ENCODE measurements around the gene NME7.
A peak's percentile ranks its signal among the peaks of the same experiment; 100 is the strongest.
"Not testable (repeated sequence)": the region's sequence is repeated elsewhere in the genome, so short reads cannot be mapped to it uniquely, and the experiment has no call there.

NME7 gene

DNA sequence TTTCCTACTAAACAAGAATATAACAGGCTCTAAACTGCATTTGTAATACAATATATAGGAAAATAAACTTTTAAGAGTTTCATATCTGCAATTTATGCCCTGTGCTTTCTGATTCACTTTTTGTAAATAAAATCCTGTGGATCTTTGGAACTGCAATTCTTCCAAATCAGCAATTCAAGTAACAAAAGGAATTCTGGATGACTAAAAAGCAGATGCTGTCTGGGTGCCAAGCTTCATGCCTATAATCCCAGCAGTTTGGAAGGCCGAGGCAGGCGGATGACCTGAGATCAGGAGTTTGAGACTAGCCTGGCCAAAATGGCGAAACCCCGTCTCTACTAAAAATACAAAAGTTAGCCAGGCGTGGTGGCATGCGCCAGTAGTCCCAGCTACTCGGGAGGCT is 6.3 kb downstream of the NME7 start:
- no peak overlapping the region for H3K27ac Mint-ChIP-seq
- peaks cover 5% of the 10 kb centered on the region for H3K9me3 Mint-ChIP-seq
- H3K4me1 Mint-ChIP-seq (ENCODE audit: low read depth) = peaks cover 8% of the 10 kb centered on the region
- H3K4me3 Mint-ChIP-seq = no peak overlapping the region
- peaks cover 4% of the 10 kb centered on the region for H3K36me3 Mint-ChIP-seq (ENCODE audit: low read depth)
- H3K27me3 Mint-ChIP-seq = no peaks in the 10 kb centered on the region

GRCh38 chr1:169360415-169360814 is 7.2 kb downstream of the NME7 start:
- H3K36me3 Mint-ChIP-seq (ENCODE audit: low read depth) = peaks cover 4% of the 10 kb centered on the region
- H3K4me3 Mint-ChIP-seq = no peak overlapping the region
- peaks cover 8% of the 10 kb centered on the region for H3K4me1 Mint-ChIP-seq (ENCODE audit: low read depth)
- no peak overlapping the region for H3K27ac Mint-ChIP-seq
- H3K9me3 Mint-ChIP-seq = peaks cover 5% of the 10 kb centered on the region
- no peaks in the 10 kb centered on the region for H3K27me3 Mint-ChIP-seq

DNA sequence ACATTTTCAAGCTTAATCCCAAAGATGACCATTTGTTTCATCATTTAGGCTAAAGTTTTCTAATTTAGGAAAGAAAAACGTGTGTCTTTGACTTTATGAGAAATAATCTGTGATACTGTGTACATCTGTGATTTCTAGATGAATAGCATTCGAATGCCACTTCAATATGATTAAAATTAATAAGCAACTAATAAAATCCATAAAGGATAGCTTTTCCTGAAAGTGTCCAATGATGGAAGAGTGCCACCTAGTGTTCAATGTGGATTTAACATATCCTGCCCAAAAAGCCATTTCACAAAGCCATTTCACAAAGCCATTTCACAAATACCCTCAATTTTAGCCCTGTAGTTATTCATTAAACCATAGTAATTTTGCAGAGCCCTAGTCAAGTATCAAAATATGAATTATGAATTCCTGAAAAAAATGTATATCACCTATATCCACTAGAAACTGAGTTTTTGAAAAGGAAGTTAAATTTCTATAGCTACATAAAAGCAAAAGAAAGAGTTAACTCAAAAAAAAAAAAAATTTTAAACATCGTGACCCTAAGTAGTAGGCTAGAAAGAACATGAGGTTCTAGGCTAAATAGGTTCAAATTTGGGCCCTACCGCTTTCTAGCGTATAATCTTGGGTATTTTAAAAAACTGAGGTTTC is 19.1 kb downstream of the NME7 start:
- Mint-ChIP-seq H3K27me3 (no peaks in the 10 kb centered on the region), H3K27ac (no peak overlapping the region), H3K4me1 (ENCODE audit: low read depth) (peaks cover 21% of the 10 kb centered on the region), H3K36me3 (ENCODE audit: low read depth) (no peaks in the 10 kb centered on the region), H3K9me3 (no peaks in the 10 kb centered on the region), H3K4me3 (no peak overlapping the region)

GRCh38 chr1:169347688-169348382 is 19.8 kb downstream of the NME7 start:
- Mint-ChIP-seq H3K27ac (no peak overlapping the region), H3K4me3 (no peak overlapping the region), H3K9me3 (no peaks in the 10 kb centered on the region), H3K36me3 (ENCODE audit: low read depth) (no peaks in the 10 kb centered on the region), H3K27me3 (no peaks in the 10 kb centered on the region), H3K4me1 (ENCODE audit: low read depth) (peaks cover 21% of the 10 kb centered on the region)

- Mint-ChIP-seq H3K27me3 (no peaks in the 10 kb centered on the region), H3K36me3 (ENCODE audit: low read depth) (no peaks in the 10 kb centered on the region), H3K9me3 (no peaks in the 10 kb centered on the region), H3K27ac (no peak overlapping the region), H3K4me1 (ENCODE audit: low read depth) (peaks cover 6% of the 10 kb centered on the region), H3K4me3 (no peak overlapping the region)
These were observed 21.5 kb downstream of the NME7 start for GRCh38 chr1:169346036-169346589.

DNA sequence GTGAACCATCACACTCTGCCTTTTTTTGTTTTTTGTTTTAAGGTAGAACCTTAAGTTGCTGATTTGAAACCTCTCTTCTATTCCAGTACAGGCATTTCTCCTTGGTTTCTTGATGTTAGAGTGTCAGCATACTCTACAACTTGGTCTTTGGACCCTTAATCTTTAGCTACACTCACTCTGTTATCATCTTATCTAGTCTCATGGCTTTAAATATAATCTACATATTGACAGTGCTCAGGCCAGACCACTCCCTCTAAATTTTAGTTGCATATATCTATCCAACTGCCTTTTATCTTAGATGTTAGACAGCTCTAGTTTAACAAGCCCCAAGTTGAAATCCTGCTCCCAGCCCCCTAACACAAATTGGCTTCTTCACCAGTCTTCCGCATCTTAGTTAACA is 22.1 kb downstream of the NME7 start:
- H3K36me3 Mint-ChIP-seq (ENCODE audit: low read depth) = peaks cover 5% of the 10 kb centered on the region
- H3K4me3 Mint-ChIP-seq = no peak overlapping the region
- H3K4me1 Mint-ChIP-seq (ENCODE audit: low read depth) = peaks cover under 1% of the 10 kb centered on the region
- H3K9me3 Mint-ChIP-seq = peaks cover 4% of the 10 kb centered on the region
- H3K27me3 Mint-ChIP-seq = no peaks in the 10 kb centered on the region
- no peak overlapping the region for H3K27ac Mint-ChIP-seq

DNA sequence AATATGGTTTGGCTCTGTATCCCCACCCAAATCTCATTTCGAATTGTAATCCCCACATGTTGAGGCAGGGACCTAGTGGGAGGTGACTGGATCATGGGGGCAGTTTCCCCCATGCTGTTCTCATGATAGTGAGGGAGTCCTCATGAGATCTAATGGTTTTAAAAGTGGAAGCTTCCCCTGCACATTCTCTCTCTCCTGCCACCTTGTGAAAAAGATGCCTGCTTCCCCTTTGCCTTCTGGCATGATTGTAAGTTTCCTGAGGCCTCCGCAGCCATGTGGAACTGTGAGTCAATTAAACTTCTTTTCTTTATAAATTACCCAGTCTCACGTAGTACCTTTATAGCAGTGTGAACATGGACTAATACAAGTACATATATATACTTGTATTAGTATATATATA is 25.5 kb downstream of the NME7 start:
- H3K27me3 Mint-ChIP-seq, H3K4me3 Mint-ChIP-seq, H3K27ac Mint-ChIP-seq: not testable (repeated sequence)
- Mint-ChIP-seq H3K4me1 (ENCODE audit: low read depth) (peaks cover 22% of the 10 kb centered on the region), H3K9me3 (peaks cover 13% of the 10 kb centered on the region), H3K36me3 (ENCODE audit: low read depth) (peaks cover 23% of the 10 kb centered on the region)

- H3K27me3 Mint-ChIP-seq = no peaks in the 10 kb centered on the region
- H3K4me3 Mint-ChIP-seq = no peak overlapping the region
- H3K4me1 Mint-ChIP-seq (ENCODE audit: low read depth) = peaks cover 22% of the 10 kb centered on the region
- peaks cover 31% of the 10 kb centered on the region for H3K36me3 Mint-ChIP-seq (ENCODE audit: low read depth)
- H3K9me3 Mint-ChIP-seq = peaks cover 20% of the 10 kb centered on the region
- H3K27ac Mint-ChIP-seq = no peak overlapping the region
These were observed 26.7 kb downstream of the NME7 start for GRCh38 chr1:169340882-169341281.

GRCh38 chr1:169339773-169340172 is 27.8 kb downstream of the NME7 start:
- peaks cover 22% of the 10 kb centered on the region for H3K4me1 Mint-ChIP-seq (ENCODE audit: low read depth)
- H3K36me3 Mint-ChIP-seq (ENCODE audit: low read depth) = peaks cover 36% of the 10 kb centered on the region
- H3K27me3 Mint-ChIP-seq = no peaks in the 10 kb centered on the region
- no peak overlapping the region for H3K4me3 Mint-ChIP-seq
- H3K27ac Mint-ChIP-seq = peak overlapping the region; percentile 19
- peaks cover 24% of the 10 kb centered on the region for H3K9me3 Mint-ChIP-seq

DNA sequence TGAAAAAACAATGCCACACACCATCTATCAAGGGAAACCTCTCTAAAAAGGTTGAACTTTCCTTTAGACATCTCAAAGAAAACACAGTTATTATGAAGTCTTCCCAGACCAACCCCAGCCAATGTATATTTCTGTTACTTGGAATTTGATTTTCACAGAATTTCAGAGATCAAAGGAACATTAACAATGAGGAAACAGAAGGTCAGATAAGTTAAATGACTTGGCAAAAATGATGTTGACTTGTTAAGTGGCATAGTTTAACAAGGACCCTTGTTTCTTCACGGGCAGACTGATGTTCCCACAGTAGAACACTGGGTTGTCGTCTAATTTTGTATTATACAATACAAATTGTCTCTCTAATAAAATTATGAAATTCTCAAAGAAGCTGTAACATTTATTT is 29.0 kb downstream of the NME7 start:
- no peak overlapping the region for H3K4me3 Mint-ChIP-seq
- H3K9me3 Mint-ChIP-seq = peaks cover 24% of the 10 kb centered on the region
- no peaks in the 10 kb centered on the region for H3K27me3 Mint-ChIP-seq
- H3K27ac Mint-ChIP-seq = no peak overlapping the region
- H3K36me3 Mint-ChIP-seq (ENCODE audit: low read depth) = peaks cover 43% of the 10 kb centered on the region
- peaks cover 33% of the 10 kb centered on the region for H3K4me1 Mint-ChIP-seq (ENCODE audit: low read depth)

GRCh38 chr1:169336947-169337715 is 30.5 kb downstream of the NME7 start:
- Mint-ChIP-seq H3K4me1 (ENCODE audit: low read depth) (peaks cover 33% of the 10 kb centered on the region), H3K9me3 (peaks cover 24% of the 10 kb centered on the region), H3K36me3 (ENCODE audit: low read depth) (peaks cover 43% of the 10 kb centered on the region)
- not testable (repeated sequence) for H3K27me3 Mint-ChIP-seq, H3K27ac Mint-ChIP-seq, H3K4me3 Mint-ChIP-seq

DNA sequence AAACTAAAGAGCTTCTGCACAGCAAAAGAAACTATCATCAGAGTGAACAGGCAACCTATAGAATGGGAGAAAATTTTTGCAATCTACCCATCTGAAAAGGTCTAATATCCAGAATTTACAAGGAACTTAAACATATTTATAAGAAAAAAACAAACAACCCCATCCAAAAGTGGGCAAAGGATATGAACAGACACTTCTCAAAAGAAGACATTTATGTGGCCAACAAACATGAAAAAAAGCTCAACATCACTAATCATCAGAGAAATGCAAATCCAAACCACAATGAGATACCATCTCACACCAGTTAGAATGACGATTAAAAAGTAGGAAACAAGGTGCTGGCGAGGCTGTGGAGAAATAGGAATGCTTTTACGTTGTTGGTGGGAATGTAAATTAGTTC is 32.9 kb downstream of the NME7 start:
- not testable (repeated sequence) for H3K4me3 Mint-ChIP-seq, H3K27ac Mint-ChIP-seq, H3K27me3 Mint-ChIP-seq
- peaks cover 18% of the 10 kb centered on the region for H3K9me3 Mint-ChIP-seq
- H3K36me3 Mint-ChIP-seq (ENCODE audit: low read depth) = peaks cover 48% of the 10 kb centered on the region
- H3K4me1 Mint-ChIP-seq (ENCODE audit: low read depth) = peaks cover 25% of the 10 kb centered on the region

- Mint-ChIP-seq H3K36me3 (ENCODE audit: low read depth) (peaks cover 38% of the 10 kb centered on the region), H3K4me1 (ENCODE audit: low read depth) (peaks cover 39% of the 10 kb centered on the region)
These were observed 36.7 kb downstream of the NME7 start for GRCh38 chr1:169330927-169331326.

DNA sequence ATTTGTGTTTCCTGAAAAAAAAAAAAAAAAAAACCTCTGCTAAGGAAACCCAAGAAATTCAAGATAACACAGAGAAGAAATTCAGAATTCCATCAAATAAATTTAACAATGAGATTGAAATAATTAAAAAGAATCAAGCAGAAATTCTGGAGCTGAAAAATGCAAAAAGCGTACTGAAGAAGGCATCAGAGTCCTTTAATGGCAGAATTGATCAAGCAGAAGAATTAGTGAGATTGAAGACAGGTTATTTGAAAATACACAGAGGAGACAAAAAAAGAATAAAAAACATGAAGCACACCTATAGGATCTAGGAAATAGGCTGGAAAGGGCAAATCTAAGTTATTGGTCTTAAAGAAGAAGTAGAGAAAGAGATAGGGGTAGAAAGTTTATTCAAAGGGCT is 38.2 kb downstream of the NME7 start:
- Mint-ChIP-seq H3K27me3 (no peaks in the 10 kb centered on the region), H3K27ac (no peak overlapping the region), H3K9me3 (peaks cover 10% of the 10 kb centered on the region), H3K4me3 (no peak overlapping the region), H3K36me3 (ENCODE audit: low read depth) (peaks cover 33% of the 10 kb centered on the region), H3K4me1 (ENCODE audit: low read depth) (peaks cover 36% of the 10 kb centered on the region)

More at GRCh38 chr1:169330927-169331326, 36.7 kb downstream of the NME7 start:
- Mint-ChIP-seq H3K27me3 (no peaks in the 10 kb centered on the region), H3K27ac (no peak overlapping the region), H3K4me3 (no peak overlapping the region), H3K9me3 (peaks cover 14% of the 10 kb centered on the region)

- Mint-ChIP-seq H3K27ac (peak overlapping the region; percentile 14), H3K9me3 (peaks cover 10% of the 10 kb centered on the region), H3K4me1 (ENCODE audit: low read depth) (peaks cover 28% of the 10 kb centered on the region), H3K4me3 (no peak overlapping the region), H3K36me3 (ENCODE audit: low read depth) (peaks cover 25% of the 10 kb centered on the region), H3K27me3 (no peaks in the 10 kb centered on the region)
These were observed 39.7 kb downstream of the NME7 start for GRCh38 chr1:169327875-169328274.

Measured in stimulated activated naive CD8-positive, alpha-beta T cell treated with anti-CD3 and anti-CD28 coated beads, Interleukin-15, Interleukin-2, amounts not matched to agents 100 ng/mL and 50 ng/mL, for 24 hours (primary cell).